GM18499 (cell line): Measurements from ENCODE around the gene KCNMA1.

Experiments
- ATAC-seq: cut with Tn5 transposase; IDR thresholded peaks from one replicate; pipeline ENCODE4 v1.9.1; 2021; ENCODE audit warnings: moderate number of reproducible peaks; ENCODE audit not compliant: insufficient read depth, unreplicated experiment

The KCNMA1 gene

GRCh38 chr10:77244286-77244685, 393.3 kb downstream of the KCNMA1 start:
- no peak for ATAC-seq

DNA sequence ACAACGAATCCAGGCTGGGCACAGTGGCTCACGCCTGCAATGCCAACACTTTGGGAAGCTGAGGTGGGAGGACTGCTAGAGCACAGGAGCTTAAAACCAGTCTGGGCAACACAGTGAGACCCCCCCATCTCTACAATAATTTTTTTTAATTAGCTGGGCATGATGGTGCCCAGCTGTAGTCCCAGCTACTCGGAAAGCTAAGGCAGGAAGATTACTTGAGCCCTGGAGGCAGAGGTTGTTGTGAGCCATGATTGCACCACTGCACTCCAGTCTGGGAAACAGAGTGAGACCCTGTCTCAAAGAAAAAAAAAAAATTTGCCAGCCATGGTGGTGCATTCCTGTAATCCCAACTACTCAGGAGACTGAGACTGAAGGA, 396.3 kb downstream of the KCNMA1 start:
- no peak for ATAC-seq

DNA sequence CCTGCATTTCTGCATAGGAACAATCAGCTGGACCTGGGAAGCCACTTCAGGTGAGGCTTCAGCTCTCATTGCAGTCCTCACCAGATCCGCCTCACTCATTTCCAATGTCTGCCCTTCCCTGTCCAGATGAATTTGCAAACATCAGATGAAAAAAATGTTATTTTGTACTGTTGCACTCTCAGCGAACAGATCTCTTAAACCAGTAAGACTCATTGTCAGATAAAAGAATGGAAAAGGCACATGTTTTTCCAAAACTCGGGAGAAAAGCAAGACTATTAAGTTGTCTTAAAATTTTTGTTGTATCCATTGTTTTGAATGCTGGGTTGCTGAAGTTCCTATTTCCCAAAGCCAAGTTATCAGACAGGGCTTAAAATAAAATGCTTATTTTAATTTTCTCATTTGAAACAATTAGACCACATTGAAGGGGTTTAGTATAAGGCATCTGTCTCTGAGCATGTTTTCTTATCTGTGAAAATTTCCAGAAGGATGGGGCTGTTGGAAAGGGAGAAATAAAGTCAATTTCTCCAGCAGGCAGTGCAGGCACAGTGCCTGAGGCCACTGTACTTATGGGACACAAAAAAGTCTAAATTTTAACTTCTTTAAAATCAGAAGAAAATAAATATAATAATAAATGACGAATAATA, 396.8 kb downstream of the KCNMA1 start:
- ATAC-seq = no peak

GRCh38 chr10:77240041-77240652, 397.5 kb downstream of the KCNMA1 start:
- no peak for ATAC-seq

GRCh38 chr10:77237120-77237519, 400.5 kb downstream of the KCNMA1 start:
- no peak for ATAC-seq

- no peak for ATAC-seq
Measured at GRCh38 chr10:77236700-77237099, 400.9 kb downstream of the KCNMA1 start.

GRCh38 chr10:77236029-77236428, 401.6 kb downstream of the KCNMA1 start:
- no peak for ATAC-seq

GRCh38 chr10:77234599-77234998, 403.0 kb downstream of the KCNMA1 start:
- ATAC-seq = no peak

DNA sequence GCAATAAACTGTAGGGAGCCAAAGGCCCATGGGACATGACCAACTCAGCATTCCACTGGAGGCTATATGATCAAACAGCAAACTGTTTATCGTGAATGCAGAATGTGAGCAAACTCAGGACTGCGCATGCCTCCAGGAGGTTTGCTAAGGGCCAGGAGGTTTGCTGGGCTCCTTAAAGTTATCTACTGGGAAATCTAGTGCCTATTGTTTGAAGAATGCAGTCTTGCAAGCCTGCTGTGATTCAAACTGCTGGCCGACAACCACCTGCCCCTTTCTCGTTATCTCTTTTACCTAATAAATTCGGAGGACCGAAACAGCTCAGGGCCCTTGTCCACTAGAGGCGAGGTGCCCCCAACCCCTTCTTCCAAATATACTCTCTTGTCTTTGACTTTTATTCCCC, 404.1 kb downstream of the KCNMA1 start:
- ATAC-seq = no peak

GRCh38 chr10:77231884-77232610, 405.6 kb downstream of the KCNMA1 start:
- peak; percentile 82 for ATAC-seq

DNA sequence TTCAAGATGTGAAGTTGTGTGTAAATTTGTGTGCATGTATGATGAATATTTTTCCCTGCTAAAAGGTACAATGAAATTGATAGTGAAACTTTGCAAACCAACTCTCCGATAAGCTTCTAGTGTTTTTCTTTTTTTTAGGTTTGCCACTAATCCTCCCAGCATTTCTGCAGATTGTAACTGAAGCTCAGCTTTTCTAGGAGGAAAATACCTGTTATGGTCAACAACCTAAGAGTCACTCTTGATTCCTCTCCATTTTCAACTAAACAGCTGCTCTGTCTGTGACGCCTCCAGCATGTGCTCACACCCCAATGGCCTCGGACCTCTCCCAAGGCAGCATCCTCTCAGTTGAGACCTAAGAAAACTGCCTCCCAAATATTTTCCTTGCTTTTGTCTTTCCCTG, 406.2 kb downstream of the KCNMA1 start:
- no peak for ATAC-seq

DNA sequence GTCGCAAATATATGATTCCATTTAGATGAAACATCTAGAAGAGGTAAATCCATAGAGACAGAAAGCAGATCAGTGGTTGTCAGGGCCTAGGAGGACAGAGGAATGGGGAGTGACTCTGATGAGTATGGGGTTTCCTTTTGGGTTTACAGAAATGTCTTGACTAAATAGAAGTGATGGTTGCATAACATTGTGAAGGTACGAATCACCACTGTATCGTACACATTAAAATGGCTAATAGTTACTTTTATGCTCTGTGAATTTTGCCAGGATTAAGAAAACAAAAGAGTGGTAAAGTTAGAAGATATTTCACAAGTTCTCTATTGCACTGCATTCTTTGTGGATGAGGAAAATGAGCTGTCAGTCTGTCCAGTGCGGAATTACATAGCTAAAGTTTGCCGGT, 407.4 kb downstream of the KCNMA1 start:
- no peak for ATAC-seq

DNA sequence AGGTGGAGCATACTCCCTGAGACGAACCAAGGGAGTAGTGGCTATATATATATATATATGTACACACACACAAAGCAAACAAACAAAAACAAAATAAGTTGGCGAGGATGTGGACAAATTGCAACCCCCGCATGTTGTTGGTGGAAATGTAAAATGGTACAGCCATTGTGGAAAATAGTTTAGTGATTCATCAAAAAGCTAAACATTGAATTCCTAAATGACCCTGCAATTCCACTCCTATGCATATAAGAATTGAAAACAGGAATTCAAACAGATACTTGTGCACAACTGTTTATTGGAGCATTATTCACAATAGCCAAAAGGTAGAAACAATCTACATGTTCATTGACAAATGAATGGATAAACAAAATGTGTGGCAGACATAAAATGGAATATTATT, 407.9 kb downstream of the KCNMA1 start:
- no peak for ATAC-seq

- no peak for ATAC-seq
Measured at GRCh38 chr10:77228559-77228958, 409.0 kb downstream of the KCNMA1 start.

GRCh38 chr10:77226853-77227565, 410.6 kb downstream of the KCNMA1 start:
- no peak for ATAC-seq

DNA sequence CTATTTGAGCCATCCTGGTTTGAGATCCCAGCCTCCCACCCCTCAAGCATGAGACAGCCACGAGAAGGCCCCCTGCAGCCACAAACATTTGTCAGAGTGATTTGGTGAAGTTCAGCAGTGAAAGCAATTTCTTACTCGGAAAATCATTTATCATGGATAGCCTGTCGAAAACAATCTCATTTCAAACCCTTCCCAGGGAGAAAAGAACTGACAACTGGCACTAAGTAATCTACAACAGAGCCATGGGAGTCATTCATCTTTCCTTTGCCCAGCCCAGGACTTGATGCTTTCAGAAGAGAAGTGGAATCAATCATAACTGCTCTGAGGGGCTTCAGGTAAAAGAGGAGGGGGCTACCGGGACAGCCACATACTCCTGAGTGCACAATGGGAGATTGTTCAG, 411.2 kb downstream of the KCNMA1 start:
- no peak for ATAC-seq

GRCh38 chr10:77226020-77226419, 411.6 kb downstream of the KCNMA1 start:
- no peak for ATAC-seq

- ATAC-seq = no peak
Measured at GRCh38 chr10:77223526-77224460, 413.8 kb downstream of the KCNMA1 start.

- ATAC-seq = no peak
Measured at GRCh38 chr10:77220150-77220549, 417.5 kb downstream of the KCNMA1 start.

GRCh38 chr10:77219046-77219445, 418.6 kb downstream of the KCNMA1 start:
- no peak for ATAC-seq
